ENCODE results near the gene BET1L.

Gene BET1L

DNA sequence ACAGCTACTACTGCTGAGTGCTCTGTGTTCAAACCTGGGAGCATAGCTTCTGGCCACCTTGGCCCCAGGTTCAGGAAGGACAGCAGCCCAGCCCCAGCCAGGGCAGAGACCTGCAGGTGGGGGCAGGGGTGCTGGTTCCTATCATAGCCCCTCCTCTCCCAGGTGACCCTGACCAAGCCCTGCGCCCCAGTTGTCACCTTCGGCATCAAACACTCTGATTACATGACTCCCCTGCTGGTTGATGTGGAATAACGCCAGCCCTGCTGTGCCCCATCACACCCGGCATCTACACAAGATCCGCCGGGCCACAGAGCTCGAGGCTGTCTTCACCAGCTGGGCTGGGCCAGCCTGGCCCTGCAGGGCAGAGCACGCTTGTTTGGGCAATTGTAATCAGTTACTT lies 7.4 kb downstream of the BET1L start:
- no peak for TF ChIP-seq CTCF (conservative IDR thresholded peaks at IDR 0.05; ENCODE audit: low read length)

DNA sequence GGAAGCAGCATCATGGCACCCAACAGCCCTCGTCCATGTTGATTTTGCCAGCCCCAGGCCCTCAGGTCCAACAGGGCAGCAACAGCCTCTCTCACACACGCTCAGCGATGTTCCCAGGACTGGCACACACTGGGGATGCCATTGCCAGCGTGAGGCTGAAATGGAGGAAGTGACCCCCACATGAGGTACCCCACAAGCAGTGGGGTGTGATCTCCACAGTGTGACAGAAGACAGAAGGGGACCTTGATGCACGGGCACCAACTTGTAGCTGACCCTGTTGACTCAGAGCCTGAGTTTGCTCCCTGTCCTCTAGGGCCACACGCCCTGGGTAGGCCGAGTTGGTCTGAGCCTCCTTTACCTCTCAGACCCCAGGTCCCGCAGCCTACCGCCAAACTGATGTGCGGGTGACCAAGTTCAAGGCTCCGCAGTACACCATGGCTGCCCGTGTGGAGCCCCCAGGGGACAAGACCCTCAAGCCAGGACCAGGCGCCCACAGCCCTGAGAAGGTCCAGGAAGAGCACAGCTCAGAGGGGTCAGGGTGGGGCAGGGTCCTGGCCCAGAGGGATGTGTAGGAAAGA lies 8.1 kb downstream of the BET1L start:
- H3K4me3 ChIP-seq (ENCODE audit: low read length, poor library complexity, severe bottlenecking) = no peak overlapping the region
- no peak overlapping the region for H2AFZ ChIP-seq (ENCODE audit: low read length)

More for the DNA sequence above, 7.4 kb downstream of the BET1L start:
- Histone ChIP-seq H3K4me2 (ENCODE audit: low read depth, low read length, poor library complexity, severe bottlenecking) (no peak overlapping the region), H3K9ac (ENCODE audit: low read depth, low read length, poor library complexity, severe bottlenecking) (no peak overlapping the region), H4K20me1 (ENCODE audit: insufficient read depth, low read length, poor library complexity, severe bottlenecking) (no peaks in the 10 kb centered on the region), H3K27me3 (ENCODE audit: insufficient read depth, low read length, poor library complexity, severe bottlenecking) (no peaks in the 10 kb centered on the region), H3K9me2 (replicated peaks; ENCODE audit: low read depth, low read length) (no peaks in the 10 kb centered on the region), H3K4me1 (ENCODE audit: insufficient read depth, low read length, poor library complexity, severe bottlenecking) (peaks cover 26% of the 10 kb centered on the region), H3K9me3 (ENCODE audit: insufficient read depth, low read depth, low read length) (no peaks in the 10 kb centered on the region), H3K79me2 (ENCODE audit: insufficient read depth, low read length) (peaks cover 7% of the 10 kb centered on the region), H3F3A (ENCODE audit: low read depth) (no peaks in the 10 kb centered on the region), H3K36me3 (ENCODE audit: insufficient read depth, low read length) (no peaks in the 10 kb centered on the region), H3K4me3 (ENCODE audit: low read length, poor library complexity, severe bottlenecking) (no peak overlapping the region), H2AFZ (ENCODE audit: low read length) (no peak overlapping the region)

DNA sequence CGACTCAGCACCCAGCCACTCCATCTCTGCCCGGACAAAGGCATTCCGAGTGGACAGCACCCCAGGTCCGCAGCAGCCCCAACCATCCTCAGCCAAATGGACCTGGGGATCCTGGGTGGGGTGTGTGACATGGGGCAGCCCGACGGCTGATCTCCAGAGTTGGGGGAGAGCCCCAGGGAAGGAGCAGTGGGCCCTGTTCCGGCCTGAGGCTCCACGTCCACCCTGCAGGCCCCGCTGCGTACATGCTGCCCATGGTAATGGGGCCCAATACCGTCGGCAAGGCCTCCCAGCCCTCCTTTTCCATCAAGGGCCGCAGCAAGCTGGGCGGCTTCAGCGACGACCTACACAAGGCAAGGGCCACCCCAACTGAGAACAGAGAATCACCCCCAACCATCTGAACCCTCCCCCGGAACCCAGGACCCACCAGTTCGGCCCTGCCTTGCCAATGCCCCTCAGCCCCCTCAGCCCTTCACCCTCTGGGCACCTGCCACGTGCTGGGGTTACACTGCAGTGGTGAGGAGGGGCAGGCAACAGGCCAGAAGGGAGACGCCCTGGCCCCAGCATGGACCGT lies 8.9 kb downstream of the BET1L start:
- H3K4me2 ChIP-seq (ENCODE audit: low read depth, low read length, poor library complexity, severe bottlenecking) = no peak overlapping the region
- no peak overlapping the region for H3K9ac ChIP-seq (ENCODE audit: low read depth, low read length, poor library complexity, severe bottlenecking)
- TF ChIP-seq CTCF (conservative IDR thresholded peaks at IDR 0.05; ENCODE audit: low read length) (no peak), EZH2phosphoT487 (IDR thresholded peaks at IDR 0.05; ENCODE audit: borderline replicate concordance) (no peak)

More for the DNA sequence above, 8.1 kb downstream of the BET1L start:
- Histone ChIP-seq H3K36me3 (ENCODE audit: insufficient read depth, low read length) (no peaks in the 10 kb centered on the region), H3K4me2 (ENCODE audit: low read depth, low read length, poor library complexity, severe bottlenecking) (no peak overlapping the region), H3K27me3 (ENCODE audit: insufficient read depth, low read length, poor library complexity, severe bottlenecking) (no peaks in the 10 kb centered on the region), H3K79me2 (ENCODE audit: insufficient read depth, low read length) (no peaks in the 10 kb centered on the region), H3F3A (ENCODE audit: low read depth) (no peaks in the 10 kb centered on the region), H3K9ac (ENCODE audit: low read depth, low read length, poor library complexity, severe bottlenecking) (no peak overlapping the region), H3K9me3 (ENCODE audit: insufficient read depth, low read depth, low read length) (no peaks in the 10 kb centered on the region), H4K20me1 (ENCODE audit: insufficient read depth, low read length, poor library complexity, severe bottlenecking) (no peaks in the 10 kb centered on the region), H3K4me1 (ENCODE audit: insufficient read depth, low read length, poor library complexity, severe bottlenecking) (peaks cover 19% of the 10 kb centered on the region), H3K9me2 (replicated peaks; ENCODE audit: low read depth, low read length) (no peaks in the 10 kb centered on the region)
- TF ChIP-seq CTCF (conservative IDR thresholded peaks at IDR 0.05; ENCODE audit: low read length) = no peak
- TF ChIP-seq EZH2phosphoT487 (IDR thresholded peaks at IDR 0.05; ENCODE audit: borderline replicate concordance) = no peak

More for the DNA sequence above, 8.9 kb downstream of the BET1L start:
- Histone ChIP-seq H3K36me3 (ENCODE audit: insufficient read depth, low read length) (no peaks in the 10 kb centered on the region), H3K9me3 (ENCODE audit: insufficient read depth, low read depth, low read length) (no peaks in the 10 kb centered on the region), H3F3A (ENCODE audit: low read depth) (no peaks in the 10 kb centered on the region), H3K9me2 (replicated peaks; ENCODE audit: low read depth, low read length) (no peaks in the 10 kb centered on the region), H4K20me1 (ENCODE audit: insufficient read depth, low read length, poor library complexity, severe bottlenecking) (no peaks in the 10 kb centered on the region), H3K79me2 (ENCODE audit: insufficient read depth, low read length) (no peaks in the 10 kb centered on the region), H3K27me3 (ENCODE audit: insufficient read depth, low read length, poor library complexity, severe bottlenecking) (no peaks in the 10 kb centered on the region), H2AFZ (ENCODE audit: low read length) (no peak overlapping the region), H3K4me3 (ENCODE audit: low read length, poor library complexity, severe bottlenecking) (no peak overlapping the region), H3K4me1 (ENCODE audit: insufficient read depth, low read length, poor library complexity, severe bottlenecking) (peaks cover 12% of the 10 kb centered on the region)

Data from Loucy (cell line).